GM13976 (cell line): Measurements from ENCODE around the gene TPM3.
A peak's percentile ranks its signal among the peaks of the same experiment; 100 is the strongest.

Experiments
- DNase-seq: peaks from one replicate; pipeline ENCODE4 v3.0.0; 2012; ENCODE audit warnings: low spot score
- CTCF ChIP-seq: IDR thresholded peaks from 2 replicates; pipeline ENCODE4 v1.5.1; 2012; ENCODE audit warnings: borderline replicate concordance, mild to moderate bottlenecking; ENCODE audit not compliant: insufficient read depth; ENCODE audit errors: extremely low read depth, missing control alignments, control extremely low read depth
- in situ Hi-C: fragments of 300-500 bp; cut with MboI; formaldehyde crosslinking; loops from one replicate; pipeline ENCODE4 v1.12.0; 2022; ENCODE audit warnings: low sequenced_read_pairs, mixed read lengths, inconsistent platforms; ENCODE audit not compliant: unreplicated experiment

TPM3 gene

GRCh38 chr1:154179946-154180687 is 11.8 kb downstream of the TPM3 start:
- in situ Hi-C loops = no loop called here
- peak; percentile 52 for DNase-seq
- TF ChIP-seq CTCF = no peak

- in situ Hi-C loops = no loop called here
- no peak for DNase-seq
- no peak for TF ChIP-seq CTCF
Observed at GRCh38 chr1:154178911-154179811, 12.7 kb downstream of the TPM3 start.

GRCh38 chr1:154178013-154178412 is 13.9 kb downstream of the TPM3 start:
- in situ Hi-C loops = no loop called here
- no peak for TF ChIP-seq CTCF
- DNase-seq = no peak

- no peak for DNase-seq
- in situ Hi-C loops = no loop called here
- TF ChIP-seq CTCF = no peak
Observed at GRCh38 chr1:154176337-154176736, 15.6 kb downstream of the TPM3 start.

- in situ Hi-C loops = no loop called here
- no peak for TF ChIP-seq CTCF
- DNase-seq = no peak
Observed at GRCh38 chr1:154174654-154175053, 17.2 kb downstream of the TPM3 start.

- DNase-seq = no peak
- in situ Hi-C loops = no loop called here
- TF ChIP-seq CTCF = no peak
Observed at GRCh38 chr1:154171880-154172279, 20.0 kb downstream of the TPM3 start.
